Natural killer cell (primary cell): ENCODE measurements around the gene SIPA1L3. TPM values are rescaled to one million over a fixed set of nuclear protein-coding genes. Genes with fewer than 3 reads are reported as not detected.

Experiments used
- ATAC-seq, 3 donors: fragments of 150-1000 bp in 2 of 3; fragments of 200-7000 bp in 1 of 3; cut with Tn5 transposase; 1 replicate in 1 of 3; 2 replicates in 2 of 3; pipeline ENCODE4 v1.10.0; 2021; ENCODE audit warnings: mild to moderate bottlenecking in 2 of 3, moderate library complexity in 2 of 3
- DNase-seq, 2 donors: peaks; one replicate each; pipeline versions ENCODE4 v3.0.0 to v3.0.0-alpha.2; 2013 to 2021; ENCODE audit warnings: mixed read lengths in 1 of 2
- H3K27ac ChIP-seq: one replicate; pipeline ENCODE4 v1.5.1; 2013; ENCODE audit warnings: mild to moderate bottlenecking, low read length
- H3K27me3 ChIP-seq: one replicate; pipeline ENCODE4 v1.6.1; 2013; ENCODE audit warnings: low read length; ENCODE audit not compliant: control insufficient read depth, insufficient read depth
- H3K36me3 ChIP-seq: one replicate; pipeline ENCODE4 v1.6.1; 2013; ENCODE audit warnings: low read length; ENCODE audit not compliant: control insufficient read depth, insufficient read depth
- H3K4me1 ChIP-seq: one replicate; pipeline ENCODE4 v1.6.1; 2013; ENCODE audit warnings: low read length; ENCODE audit not compliant: control insufficient read depth, insufficient read depth
- H3K4me3 ChIP-seq: one replicate; pipeline ENCODE4 v1.5.1; 2013; ENCODE audit warnings: low read length
- H3K9me3 ChIP-seq: one replicate; pipeline ENCODE4 v1.6.1; 2013; ENCODE audit warnings: low read length; ENCODE audit not compliant: control insufficient read depth, insufficient read depth
- H3K27ac Mint-ChIP-seq, 2 donors: one replicate each; pipeline ENCODE4 v1.8.0; 2022; ENCODE audit warnings: mild to moderate bottlenecking in 2 of 2, mixed read lengths in 2 of 2, moderate library complexity in 1 of 2
- H3K27me3 Mint-ChIP-seq, 2 donors: one replicate each; pipeline ENCODE4 v1.8.0; 2022; ENCODE audit warnings: low read depth in 2 of 2, mixed read lengths in 2 of 2
- H3K36me3 Mint-ChIP-seq: one replicate; pipeline ENCODE4 v1.8.0; 2022; ENCODE audit warnings: mixed read lengths
- H3K4me1 Mint-ChIP-seq, 2 donors: one replicate each; pipeline ENCODE4 v1.8.0; 2022; ENCODE audit warnings: mixed read lengths in 2 of 2
- H3K4me3 Mint-ChIP-seq: one replicate; pipeline ENCODE4 v1.8.0; 2022; ENCODE audit warnings: mild to moderate bottlenecking, moderate library complexity, mixed read lengths
- H3K9me3 Mint-ChIP-seq, 2 donors: one replicate each; pipeline ENCODE4 v1.8.0; 2022; ENCODE audit warnings: mixed read lengths in 2 of 2
- CTCF ChIP-seq: fragments of 200-600 bp; IDR thresholded peaks from one replicate; pipeline ENCODE4 v1.8.0; 2022; ENCODE audit warnings: antibody characterized with exemption
- WGBS: methylation state at CpG from one replicate; pipeline ENCODE4 v1.1.7; 2013; ENCODE audit warnings: missing lambda C conversion rate; ENCODE audit not compliant: insufficient coverage; 5-methylcytosine and 5-hydroxymethylcytosine counted together
- intact Hi-C: fragments of 100-400 bp; cut with micrococcal nuclease; formaldehyde crosslinking; loops from one replicate; pipeline ENCODE4 v1.14.2; 2022
- total RNA-seq, 4 donors: library from RNA; stranded (reverse); fragments of 120-200 nt in 1 of 4; gene quantifications; one replicate each; pipeline versions ENCODE4 v1.2.3 to v1.2.4, GENCODE V29; 2013 to 2022

The SIPA1L3 gene
- total RNA-seq, 3 donors from 2014 or later (not counting 1 experiment from before 2014, with no cell fraction given) = 34.4 to 35.8 (median 35.4) TPM

- 98% methylated on average over 51 of the region's 51 CpGs for WGBS
- H3K27me3 Mint-ChIP-seq = no peaks in the 10 kb centered on the region
- H3K27ac ChIP-seq = no peak overlapping the region
- H3K27me3 ChIP-seq = no peaks in the 10 kb centered on the region
- no peak overlapping the region for H3K4me3 ChIP-seq
- no peak overlapping the region for H3K4me3 Mint-ChIP-seq
- intact Hi-C loops = no loop called here
- H3K4me1 ChIP-seq = peaks cover 6% of the 10 kb centered on the region
- no peaks in the 10 kb centered on the region for H3K9me3 Mint-ChIP-seq
- H3K9me3 ChIP-seq = no peaks in the 10 kb centered on the region
- H3K27ac Mint-ChIP-seq = no peak overlapping the region
- H3K36me3 Mint-ChIP-seq = no peaks in the 10 kb centered on the region
- peaks cover 0 to 6% of the 10 kb centered on the region in 2 donors for H3K4me1 Mint-ChIP-seq
- peaks cover 5% of the 10 kb centered on the region for H3K36me3 ChIP-seq
- ATAC-seq = no peak
- no peak for TF ChIP-seq CTCF
- no peak for DNase-seq
Measured at GRCh38 chr19:38081547-38082255, 174.7 kb downstream of the SIPA1L3 start.

- Histone ChIP-seq H3K27ac (no peak overlapping the region), H3K9me3 (no peaks in the 10 kb centered on the region), H3K27me3 (no peaks in the 10 kb centered on the region), H3K4me1 (peaks cover 6% of the 10 kb centered on the region), H3K4me3 (no peak overlapping the region), H3K36me3 (peaks cover 5% of the 10 kb centered on the region)
- Mint-ChIP-seq H3K4me3 (no peak overlapping the region), H3K9me3 (no peaks in the 10 kb centered on the region), H3K27ac (no peak overlapping the region), H3K27me3 (no peaks in the 10 kb centered on the region), H3K36me3 (no peaks in the 10 kb centered on the region), H3K4me1 (peaks cover 0 to 6% of the 10 kb centered on the region in 2 donors)
- WGBS = 98% methylated on average over 78 of the region's 78 CpGs
- no peak for TF ChIP-seq CTCF
- DNase-seq (no peak), ATAC-seq (no peak)
- intact Hi-C loops = no loop called here
Measured at GRCh38 chr19:38082256-38083118, 175.5 kb downstream of the SIPA1L3 start.

- H3K4me3 Mint-ChIP-seq = no peak overlapping the region
- no peak overlapping the region for H3K27ac Mint-ChIP-seq
- no peak for ATAC-seq
- DNase-seq = no peak
- no peaks in the 10 kb centered on the region for H3K9me3 ChIP-seq
- TF ChIP-seq CTCF = no peak
- H3K36me3 ChIP-seq = peaks cover 7% of the 10 kb centered on the region
- H3K4me1 Mint-ChIP-seq = peaks cover 0 to 6% of the 10 kb centered on the region in 2 donors
- no peaks in the 10 kb centered on the region for H3K27me3 ChIP-seq
- no peaks in the 10 kb centered on the region for H3K9me3 Mint-ChIP-seq
- H3K4me3 ChIP-seq = no peak overlapping the region
- intact Hi-C loops = no loop called here
- 94% methylated on average over 6 of the region's 7 CpGs for WGBS
- H3K27me3 Mint-ChIP-seq = no peaks in the 10 kb centered on the region
- peaks cover 6% of the 10 kb centered on the region for H3K4me1 ChIP-seq
- no peak overlapping the region for H3K27ac ChIP-seq
- H3K36me3 Mint-ChIP-seq = no peaks in the 10 kb centered on the region
Measured at GRCh38 chr19:38084196-38084595, 177.2 kb downstream of the SIPA1L3 start.
